PFSK-1 (cell line): ENCODE measurements around the gene FOXN1.

Experiments
- FOXP2 ChIP-seq: optimal IDR thresholded peaks from 2 replicates; pipeline ENCODE3; 2011; ENCODE audit warnings: borderline replicate concordance, control low read depth, inconsistent platforms; ENCODE audit not compliant: insufficient read depth; ENCODE audit errors: extremely low read length, extremely low read depth
- POLR2AphosphoS5 ChIP-seq: IDR thresholded peaks from 2 replicates; pipeline ENCODE4 v1.6.1; 2012; ENCODE audit warnings: low read depth, mild to moderate bottlenecking, control low read depth, low read length, moderate library complexity
- SIN3A ChIP-seq: IDR thresholded peaks from 2 replicates; pipeline ENCODE4 v1.6.1; 2012; ENCODE audit warnings: mild to moderate bottlenecking, low read length, moderate library complexity, borderline replicate concordance; ENCODE audit not compliant: insufficient read depth
- TAF1 ChIP-seq: IDR thresholded peaks from 2 replicates; pipeline ENCODE4 v1.6.1; 2012; ENCODE audit warnings: low read length, control low read depth, borderline replicate concordance; ENCODE audit not compliant: insufficient read depth
- TF ChIP-seq, protein P1 (sequence below), 2 experiments: IDR thresholded peaks; 2 replicates each; pipeline versions ENCODE4 v1.6.1 to v1.8.0; 2011 to 2012; ENCODE audit warnings: low read depth in 2 of 2, low read length in 2 of 2, control low read depth in 1 of 2, inconsistent platforms in 1 of 2, mild to moderate bottlenecking in 1 of 2, moderate library complexity in 1 of 2; ENCODE audit not compliant: insufficient read depth in 1 of 2

The FOXN1 gene

GRCh38 chr17:28488533-28489276 lies 17.4 kb upstream of the FOXN1 start:
- TF ChIP-seq POLR2AphosphoS5 (no peak), FOXP2 (no peak), SIN3A (no peak), TAF1 (no peak)
- TF ChIP-seq, protein P1, sequence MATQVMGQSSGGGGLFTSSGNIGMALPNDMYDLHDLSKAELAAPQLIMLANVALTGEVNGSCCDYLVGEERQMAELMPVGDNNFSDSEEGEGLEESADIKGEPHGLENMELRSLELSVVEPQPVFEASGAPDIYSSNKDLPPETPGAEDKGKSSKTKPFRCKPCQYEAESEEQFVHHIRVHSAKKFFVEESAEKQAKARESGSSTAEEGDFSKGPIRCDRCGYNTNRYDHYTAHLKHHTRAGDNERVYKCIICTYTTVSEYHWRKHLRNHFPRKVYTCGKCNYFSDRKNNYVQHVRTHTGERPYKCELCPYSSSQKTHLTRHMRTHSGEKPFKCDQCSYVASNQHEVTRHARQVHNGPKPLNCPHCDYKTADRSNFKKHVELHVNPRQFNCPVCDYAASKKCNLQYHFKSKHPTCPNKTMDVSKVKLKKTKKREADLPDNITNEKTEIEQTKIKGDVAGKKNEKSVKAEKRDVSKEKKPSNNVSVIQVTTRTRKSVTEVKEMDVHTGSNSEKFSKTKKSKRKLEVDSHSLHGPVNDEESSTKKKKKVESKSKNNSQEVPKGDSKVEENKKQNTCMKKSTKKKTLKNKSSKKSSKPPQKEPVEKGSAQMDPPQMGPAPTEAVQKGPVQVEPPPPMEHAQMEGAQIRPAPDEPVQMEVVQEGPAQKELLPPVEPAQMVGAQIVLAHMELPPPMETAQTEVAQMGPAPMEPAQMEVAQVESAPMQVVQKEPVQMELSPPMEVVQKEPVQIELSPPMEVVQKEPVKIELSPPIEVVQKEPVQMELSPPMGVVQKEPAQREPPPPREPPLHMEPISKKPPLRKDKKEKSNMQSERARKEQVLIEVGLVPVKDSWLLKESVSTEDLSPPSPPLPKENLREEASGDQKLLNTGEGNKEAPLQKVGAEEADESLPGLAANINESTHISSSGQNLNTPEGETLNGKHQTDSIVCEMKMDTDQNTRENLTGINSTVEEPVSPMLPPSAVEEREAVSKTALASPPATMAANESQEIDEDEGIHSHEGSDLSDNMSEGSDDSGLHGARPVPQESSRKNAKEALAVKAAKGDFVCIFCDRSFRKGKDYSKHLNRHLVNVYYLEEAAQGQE (IDR thresholded peaks at IDR 0.05; ENCODE audit: insufficient read depth in 1 of 2, low read depth in 2 of 2, low read length in 2 of 2): no peak

- TF ChIP-seq POLR2AphosphoS5 (no peak), SIN3A (no peak), FOXP2 (no peak)
Observed at GRCh38 chr17:28491286-28491685, 14.9 kb upstream of the FOXN1 start.

DNA sequence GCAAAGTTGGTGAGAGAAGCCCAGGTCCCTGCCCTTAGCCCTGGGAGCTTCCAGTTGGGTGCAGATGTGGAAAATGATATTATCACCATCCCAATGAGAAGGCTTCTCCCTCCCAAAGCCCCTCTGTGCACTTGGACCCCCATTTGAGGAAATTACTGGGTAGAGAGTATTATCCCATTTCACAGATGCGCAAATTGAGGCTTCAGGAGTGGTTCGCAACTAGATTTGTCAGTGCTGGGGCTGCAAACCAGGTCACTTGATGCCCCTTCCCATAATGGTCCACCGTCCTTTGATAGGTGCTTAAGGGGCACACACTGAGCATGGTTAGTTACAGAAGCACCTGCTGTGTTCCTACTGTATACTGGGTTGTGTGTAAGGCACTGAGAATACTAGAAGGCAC lies 14.3 kb upstream of the FOXN1 start:
- TF ChIP-seq SIN3A: no peak
- TF ChIP-seq FOXP2: no peak
- TF ChIP-seq POLR2AphosphoS5: no peak
- TF ChIP-seq TAF1: no peak
- TF ChIP-seq, protein P1 (IDR thresholded peaks at IDR 0.05; ENCODE audit: insufficient read depth in 1 of 2, low read depth in 2 of 2, low read length in 2 of 2): no peak

DNA sequence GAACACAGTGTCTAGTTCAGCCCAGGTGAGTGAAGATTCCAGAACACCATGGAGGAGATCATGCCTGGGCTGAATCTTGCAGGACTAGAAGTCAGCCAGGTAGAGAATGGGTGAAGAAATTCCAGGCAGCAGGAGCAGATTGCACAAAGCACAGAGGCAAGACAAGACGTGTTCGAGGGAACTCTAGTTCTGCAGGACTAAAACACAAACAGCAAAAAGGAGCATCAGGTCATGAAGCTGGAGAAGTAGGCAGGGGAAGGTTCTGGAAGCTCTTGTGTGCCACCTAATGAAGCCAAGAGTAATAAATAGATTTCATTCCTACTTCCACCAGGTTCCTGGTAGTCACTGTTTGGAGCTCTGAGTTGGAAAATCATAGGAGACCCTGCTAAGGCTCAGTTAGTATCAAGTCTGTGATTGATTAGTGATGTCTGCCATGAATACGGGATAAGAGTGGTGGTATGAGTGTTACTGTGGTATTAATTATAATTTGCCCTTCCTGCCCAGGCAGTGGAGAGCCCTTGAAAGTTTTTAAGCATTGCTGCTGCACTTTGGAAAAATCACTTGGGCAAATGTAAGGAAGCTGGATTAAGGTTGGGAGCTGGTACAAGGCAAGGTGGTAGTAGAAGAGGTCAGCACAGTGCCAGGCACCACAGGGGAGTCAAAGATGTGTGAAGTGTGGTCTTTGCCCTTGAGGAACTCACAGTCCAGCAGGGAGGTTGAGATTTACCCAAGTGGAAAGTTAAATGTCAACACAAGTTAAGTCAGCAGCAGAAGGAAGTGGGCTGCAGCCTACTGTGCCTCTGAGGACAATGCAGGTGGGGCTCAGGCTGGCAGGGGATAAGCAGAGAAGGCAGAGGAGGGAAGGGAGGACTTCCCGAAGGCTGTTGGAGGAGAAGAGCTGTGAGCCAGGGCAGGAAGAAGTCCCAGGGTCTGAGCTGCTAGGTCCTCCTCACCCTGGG lies 13.5 kb upstream of the FOXN1 start:
- no peak for TF ChIP-seq TAF1
- no peak for TF ChIP-seq POLR2AphosphoS5
- TF ChIP-seq SIN3A: no peak
- no peak for TF ChIP-seq FOXP2
- TF ChIP-seq, protein P1 (IDR thresholded peaks at IDR 0.05; ENCODE audit: insufficient read depth in 1 of 2, low read depth in 2 of 2, low read length in 2 of 2): no peak

- TF ChIP-seq FOXP2: no peak
- TF ChIP-seq TAF1: no peak
- TF ChIP-seq, protein P1 (IDR thresholded peaks at IDR 0.05; ENCODE audit: insufficient read depth in 1 of 2, low read depth in 2 of 2, low read length in 2 of 2): no peak
- no peak for TF ChIP-seq POLR2AphosphoS5
- no peak for TF ChIP-seq SIN3A
Observed at GRCh38 chr17:28493460-28493859, 12.7 kb upstream of the FOXN1 start.
